ENCODE results near the gene RNF32.

Gene RNF32

DNA sequence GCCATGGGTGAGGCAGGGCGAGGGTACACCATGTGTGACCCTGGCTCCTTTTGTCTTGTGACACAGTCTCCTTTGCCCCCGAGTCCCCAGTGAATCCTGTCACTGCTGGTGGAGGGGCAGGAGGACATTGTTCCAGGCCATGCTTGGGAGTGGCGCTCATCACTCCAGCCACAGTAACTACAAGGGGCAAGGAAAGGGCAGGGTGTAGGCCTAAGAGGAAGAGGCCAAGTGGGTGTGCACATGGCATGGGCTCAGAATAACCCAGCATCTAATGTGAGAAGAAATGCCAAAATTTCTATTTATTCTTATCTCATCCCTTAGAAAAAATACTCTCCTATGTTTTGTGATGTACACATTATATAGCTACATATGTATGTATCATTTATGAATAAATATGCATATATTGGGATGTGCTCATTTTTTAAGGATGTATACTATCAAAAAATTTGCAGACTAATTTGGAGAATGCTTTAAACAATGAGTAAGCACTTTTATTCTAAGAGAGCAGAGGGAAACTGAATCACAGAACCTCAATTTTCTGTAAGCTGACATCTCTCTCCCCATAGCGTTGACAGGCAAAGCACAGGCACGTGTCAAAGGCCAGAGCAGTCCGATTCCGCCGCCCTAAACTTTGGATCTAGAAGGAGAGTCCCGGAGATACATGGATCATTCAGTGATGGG is 36.9 kb downstream of the RNF32 start:
- Histone ChIP-seq H3K27ac (no peak overlapping the region), H3K36me3 (replicated peaks) (peaks cover 4% of the 10 kb centered on the region), H3K4me3 (ENCODE audit: low read depth, low read length) (no peak overlapping the region), H3K27me3 (replicated peaks) (no peaks in the 10 kb centered on the region)
- in situ Hi-C loops (cut with HindIII; ENCODE audit: low pct_ligation_motif_present, low sequenced_read_pairs) = no loop called here
- no peak for DNase-seq
- TF ChIP-seq CTCF (IDR thresholded peaks at IDR 0.05; ENCODE audit: low read depth, low read length, missing control alignments) = no peak

DNA sequence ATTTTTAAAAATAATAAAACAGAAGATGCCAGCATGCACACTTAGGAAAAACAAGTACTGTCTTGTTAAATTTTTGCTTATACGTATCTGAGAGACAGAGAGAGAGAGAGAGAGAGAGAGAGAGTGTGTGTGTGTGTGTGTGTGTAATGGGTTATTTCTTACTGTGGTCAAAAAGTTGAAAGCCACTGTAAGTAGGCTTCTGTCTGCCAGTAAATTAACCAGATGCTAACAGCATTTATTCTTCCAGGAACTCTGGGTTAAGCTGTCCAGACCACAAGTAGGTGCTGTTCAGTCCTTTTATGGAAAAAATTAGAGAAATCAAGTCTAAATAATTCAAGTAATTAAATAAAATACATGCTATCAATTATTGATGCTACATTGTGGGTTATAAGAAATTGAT is 39.7 kb downstream of the RNF32 start:
- TF ChIP-seq CTCF (IDR thresholded peaks at IDR 0.05; ENCODE audit: low read depth, low read length, missing control alignments) = no peak
- DNase-seq = no peak
- peaks cover 4% of the 10 kb centered on the region for H3K36me3 ChIP-seq (replicated peaks)
- no peaks in the 10 kb centered on the region for H3K27me3 ChIP-seq (replicated peaks)
- no peak overlapping the region for H3K27ac ChIP-seq
- H3K4me3 ChIP-seq (ENCODE audit: low read depth, low read length) = no peak overlapping the region
- in situ Hi-C loops (cut with HindIII; ENCODE audit: low pct_ligation_motif_present, low sequenced_read_pairs) = no loop called here

DNA sequence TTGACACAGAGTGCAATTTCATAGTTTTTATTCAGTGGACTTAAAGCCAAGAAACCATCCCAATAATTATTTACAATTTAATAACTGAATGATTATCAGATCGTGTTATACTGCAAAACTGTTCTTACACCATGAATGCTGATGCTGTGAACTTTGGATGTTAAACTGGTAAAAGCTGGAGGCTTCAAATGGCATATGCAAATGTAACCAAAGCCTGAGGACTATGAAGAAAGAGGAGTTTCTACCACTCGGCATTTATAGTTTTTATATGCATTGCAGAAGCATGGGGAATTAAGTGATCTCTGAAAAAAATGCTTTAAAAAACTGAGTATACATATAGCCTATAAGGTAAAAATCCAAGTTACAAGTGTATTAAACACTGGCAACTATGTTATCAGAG is 42.4 kb downstream of the RNF32 start:
- in situ Hi-C loops (cut with HindIII; ENCODE audit: low pct_ligation_motif_present, low sequenced_read_pairs) = no loop called here
- no peak overlapping the region for H3K4me3 ChIP-seq (ENCODE audit: low read depth, low read length)
- DNase-seq = no peak
- no peak for TF ChIP-seq CTCF (IDR thresholded peaks at IDR 0.05; ENCODE audit: low read depth, low read length, missing control alignments)
- no peak overlapping the region for H3K27ac ChIP-seq
- H3K36me3 ChIP-seq (replicated peaks) = peaks cover 2% of the 10 kb centered on the region
- no peaks in the 10 kb centered on the region for H3K27me3 ChIP-seq (replicated peaks)

- Histone ChIP-seq H3K36me3 (replicated peaks) (peaks cover 2% of the 10 kb centered on the region), H3K27ac (no peak overlapping the region), H3K27me3 (replicated peaks) (no peaks in the 10 kb centered on the region), H3K4me3 (ENCODE audit: low read depth, low read length) (no peak overlapping the region)
- DNase-seq = no peak
- in situ Hi-C loops (cut with HindIII; ENCODE audit: low pct_ligation_motif_present, low sequenced_read_pairs) = no loop called here
- TF ChIP-seq CTCF (IDR thresholded peaks at IDR 0.05; ENCODE audit: low read depth, low read length, missing control alignments) = no peak
These were observed 43.7 kb downstream of the RNF32 start for GRCh38 chr7:156684251-156684650.

GRCh38 chr7:156684661-156685060 is 44.1 kb downstream of the RNF32 start:
- H3K27ac ChIP-seq = no peak overlapping the region
- no peak for DNase-seq
- in situ Hi-C loops (cut with HindIII; ENCODE audit: low pct_ligation_motif_present, low sequenced_read_pairs) = no loop called here
- TF ChIP-seq CTCF (IDR thresholded peaks at IDR 0.05; ENCODE audit: low read depth, low read length, missing control alignments) = no peak
- peaks cover 2% of the 10 kb centered on the region for H3K36me3 ChIP-seq (replicated peaks)
- H3K27me3 ChIP-seq (replicated peaks) = no peaks in the 10 kb centered on the region
- H3K4me3 ChIP-seq (ENCODE audit: low read depth, low read length) = no peak overlapping the region

GRCh38 chr7:156691764-156692163 is 51.2 kb downstream of the RNF32 start:
- TF ChIP-seq CTCF (IDR thresholded peaks at IDR 0.05; ENCODE audit: low read depth, low read length, missing control alignments) = no peak
- in situ Hi-C loops (cut with HindIII; ENCODE audit: low pct_ligation_motif_present, low sequenced_read_pairs) = no loop called here

More at GRCh38 chr7:156691764-156692163, 51.2 kb downstream of the RNF32 start:
- Histone ChIP-seq H3K27ac (no peak overlapping the region), H3K27me3 (replicated peaks) (no peaks in the 10 kb centered on the region), H3K4me3 (ENCODE audit: low read depth, low read length) (no peak overlapping the region), H3K36me3 (replicated peaks) (no peaks in the 10 kb centered on the region)
- DNase-seq = no peak

Data from brain microvascular endothelial cell (primary cell).